Type B pancreatic cell (in vitro differentiated cells): Measurements from ENCODE around the gene ZNFX1. TPM values are rescaled to one million over a fixed set of nuclear protein-coding genes. Genes with fewer than 3 reads are reported as not detected.

Experiments
- DNase-seq: peaks from one replicate; pipeline ENCODE4 v3.0.0; 2021; ENCODE audit warnings: mixed read lengths; ENCODE audit not compliant: unreplicated experiment; ENCODE audit errors: extremely low spot score
- H3K27ac Mint-ChIP-seq: 2 replicates; pipeline ENCODE4 v1.8.0; 2021; ENCODE audit warnings: mild to moderate bottlenecking, mixed read lengths
- H3K27me3 Mint-ChIP-seq: 2 replicates; pipeline ENCODE4 v1.8.0; 2021; ENCODE audit warnings: mixed read lengths
- H3K36me3 Mint-ChIP-seq: 2 replicates; pipeline ENCODE4 v1.8.0; 2021; ENCODE audit warnings: mixed read lengths
- H3K4me1 Mint-ChIP-seq: one replicate; pipeline ENCODE4 v1.8.0; 2021; ENCODE audit warnings: mixed read lengths; ENCODE audit not compliant: unreplicated experiment
- H3K4me3 Mint-ChIP-seq: 2 replicates; pipeline ENCODE4 v1.8.0; 2021; ENCODE audit warnings: mild to moderate bottlenecking, mixed read lengths
- H3K9me3 Mint-ChIP-seq: 2 replicates; pipeline ENCODE4 v1.8.0; 2021; ENCODE audit warnings: mixed read lengths
- total RNA-seq: library from RNA; stranded (reverse); gene quantifications from 2 replicates; pipeline ENCODE4 v1.2.1, GENCODE V29; 2021; ENCODE audit warnings: low replicate concordance
- TF ChIP-seq, protein P1 (sequence below): fragments of 200-600 bp; sonication (generic); conservative IDR thresholded peaks from 2 replicates; pipeline ENCODE4 v1.5.0; 2021; ENCODE audit warnings: antibody characterized with exemption, mild to moderate bottlenecking

Gene ZNFX1
- total RNA-seq, 1 donor from 2014 or later: 14.1 TPM

DNA sequence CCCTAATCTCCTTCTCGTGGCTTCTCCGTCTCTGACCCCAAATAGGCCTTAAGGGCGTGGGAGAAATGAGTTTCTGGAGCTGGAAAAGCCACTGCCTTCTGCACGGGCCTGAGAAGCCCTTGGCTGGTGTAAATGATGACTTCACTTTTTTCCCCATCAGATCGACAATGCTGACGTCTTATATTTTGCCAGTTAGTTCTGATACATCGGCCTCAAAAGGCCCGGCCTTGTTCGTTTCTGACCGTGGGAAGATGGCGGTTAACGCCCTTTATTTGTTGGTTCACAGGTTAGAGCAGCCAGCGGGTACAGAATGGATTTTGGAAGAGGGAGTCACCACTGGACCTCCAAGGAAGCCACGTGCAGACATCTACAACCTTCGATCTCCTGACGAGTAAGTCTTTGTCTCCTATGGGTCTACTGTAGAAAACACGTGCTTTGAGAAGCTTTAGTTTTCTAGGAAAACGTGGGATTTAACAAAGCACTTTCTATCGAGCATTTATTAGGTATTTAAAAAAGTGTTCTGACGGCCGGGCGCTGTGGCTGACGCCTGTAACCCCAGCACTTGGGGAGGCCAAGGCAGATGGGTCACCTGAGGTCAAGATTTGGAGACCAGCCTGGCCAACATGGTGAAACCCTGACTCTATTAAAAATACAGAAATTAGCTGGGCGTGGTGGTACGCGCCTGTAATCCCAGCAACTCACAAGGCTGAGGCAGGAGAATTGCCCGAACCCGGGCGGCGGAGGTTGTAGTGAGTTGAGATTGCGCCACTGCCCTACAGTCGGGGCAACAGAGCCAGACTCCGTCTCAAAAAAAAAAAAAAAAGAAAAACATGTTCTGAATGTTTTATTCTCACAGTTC, 1.2 kb upstream of the ZNFX1 start:
- TF ChIP-seq, protein P1, sequence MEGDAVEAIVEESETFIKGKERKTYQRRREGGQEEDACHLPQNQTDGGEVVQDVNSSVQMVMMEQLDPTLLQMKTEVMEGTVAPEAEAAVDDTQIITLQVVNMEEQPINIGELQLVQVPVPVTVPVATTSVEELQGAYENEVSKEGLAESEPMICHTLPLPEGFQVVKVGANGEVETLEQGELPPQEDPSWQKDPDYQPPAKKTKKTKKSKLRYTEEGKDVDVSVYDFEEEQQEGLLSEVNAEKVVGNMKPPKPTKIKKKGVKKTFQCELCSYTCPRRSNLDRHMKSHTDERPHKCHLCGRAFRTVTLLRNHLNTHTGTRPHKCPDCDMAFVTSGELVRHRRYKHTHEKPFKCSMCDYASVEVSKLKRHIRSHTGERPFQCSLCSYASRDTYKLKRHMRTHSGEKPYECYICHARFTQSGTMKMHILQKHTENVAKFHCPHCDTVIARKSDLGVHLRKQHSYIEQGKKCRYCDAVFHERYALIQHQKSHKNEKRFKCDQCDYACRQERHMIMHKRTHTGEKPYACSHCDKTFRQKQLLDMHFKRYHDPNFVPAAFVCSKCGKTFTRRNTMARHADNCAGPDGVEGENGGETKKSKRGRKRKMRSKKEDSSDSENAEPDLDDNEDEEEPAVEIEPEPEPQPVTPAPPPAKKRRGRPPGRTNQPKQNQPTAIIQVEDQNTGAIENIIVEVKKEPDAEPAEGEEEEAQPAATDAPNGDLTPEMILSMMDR: no peak
- Mint-ChIP-seq H3K27ac (peak overlapping the region; percentile 98), H3K9me3 (peaks cover 30% of the 10 kb centered on the region), H3K4me3 (peak overlapping the region; percentile 98), H3K27me3 (peaks cover 26% of the 10 kb centered on the region), H3K4me1 (peaks cover 57% of the 10 kb centered on the region), H3K36me3 (peaks cover 69% of the 10 kb centered on the region)
- DNase-seq: no peak

DNA sequence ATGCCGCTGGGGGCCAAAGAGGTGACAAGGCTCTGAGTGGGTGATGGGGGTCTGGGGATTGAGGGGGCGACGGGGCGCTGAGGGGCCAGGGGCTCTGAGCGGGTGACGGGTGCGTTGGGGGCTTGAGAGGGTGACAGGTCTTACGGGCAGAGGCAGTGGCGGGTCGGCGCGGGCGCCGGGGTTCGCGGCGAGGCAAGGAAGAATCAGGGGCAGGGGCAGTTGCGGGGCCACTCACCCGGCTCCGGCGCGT, 146 bp downstream of the ZNFX1 start:
- Mint-ChIP-seq H3K36me3 (peaks cover 57% of the 10 kb centered on the region), H3K27ac (peak overlapping the region; percentile 98), H3K4me3 (peak overlapping the region; percentile 98), H3K9me3 (peaks cover 22% of the 10 kb centered on the region), H3K27me3 (peaks cover 26% of the 10 kb centered on the region), H3K4me1 (peaks cover 44% of the 10 kb centered on the region)
- DNase-seq: no peak
- TF ChIP-seq, protein P1: no peak

DNA sequence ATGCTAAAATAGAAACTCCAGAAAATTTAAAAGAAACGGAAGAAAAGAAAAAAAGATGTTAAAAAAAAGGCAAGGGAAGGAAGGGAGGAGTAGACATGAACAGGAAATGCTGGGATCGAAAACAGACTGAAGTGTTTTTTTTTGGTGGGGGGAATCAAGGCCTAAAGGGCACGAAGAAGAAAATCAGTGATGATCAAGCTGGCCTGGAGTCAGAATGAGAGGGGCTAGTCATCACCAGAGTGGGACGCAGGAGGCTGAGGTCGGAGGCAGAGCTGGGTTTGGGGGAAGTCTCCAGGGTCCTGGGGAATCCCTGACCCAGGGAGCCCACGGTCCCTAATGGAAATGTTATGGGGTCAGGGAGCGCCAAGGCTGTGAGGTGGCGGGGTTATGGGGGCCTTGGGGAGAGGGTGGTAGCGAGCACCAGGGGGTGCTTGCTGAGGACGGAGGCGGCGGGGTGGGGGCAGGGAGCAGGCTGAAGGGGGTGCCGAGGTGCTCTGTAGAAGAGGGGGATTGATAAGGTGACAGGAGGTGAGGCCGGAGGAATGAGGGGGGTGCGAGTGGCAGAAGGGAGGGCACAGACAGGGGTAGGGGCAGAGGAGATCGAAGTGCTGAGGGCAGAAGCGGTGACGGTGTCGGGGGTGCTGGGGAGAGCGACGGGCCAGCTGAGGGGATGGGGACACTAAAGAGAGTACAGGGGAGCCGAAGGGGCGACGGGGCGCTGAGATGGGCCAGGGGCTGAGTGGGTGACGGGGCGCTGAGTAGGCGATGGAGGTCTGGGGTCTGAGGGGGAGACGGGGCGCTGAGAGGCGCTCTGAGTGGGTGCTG, 684 bp downstream of the ZNFX1 start:
- H3K27me3 Mint-ChIP-seq: peaks cover 22% of the 10 kb centered on the region
- peaks cover 17% of the 10 kb centered on the region for H3K9me3 Mint-ChIP-seq
- peaks cover 56% of the 10 kb centered on the region for H3K36me3 Mint-ChIP-seq
- peaks cover 38% of the 10 kb centered on the region for H3K4me1 Mint-ChIP-seq
- H3K4me3 Mint-ChIP-seq: peak overlapping the region; percentile 98
- no peak for DNase-seq
- H3K27ac Mint-ChIP-seq: peak overlapping the region; percentile 98
- TF ChIP-seq, protein P1: no peak

DNA sequence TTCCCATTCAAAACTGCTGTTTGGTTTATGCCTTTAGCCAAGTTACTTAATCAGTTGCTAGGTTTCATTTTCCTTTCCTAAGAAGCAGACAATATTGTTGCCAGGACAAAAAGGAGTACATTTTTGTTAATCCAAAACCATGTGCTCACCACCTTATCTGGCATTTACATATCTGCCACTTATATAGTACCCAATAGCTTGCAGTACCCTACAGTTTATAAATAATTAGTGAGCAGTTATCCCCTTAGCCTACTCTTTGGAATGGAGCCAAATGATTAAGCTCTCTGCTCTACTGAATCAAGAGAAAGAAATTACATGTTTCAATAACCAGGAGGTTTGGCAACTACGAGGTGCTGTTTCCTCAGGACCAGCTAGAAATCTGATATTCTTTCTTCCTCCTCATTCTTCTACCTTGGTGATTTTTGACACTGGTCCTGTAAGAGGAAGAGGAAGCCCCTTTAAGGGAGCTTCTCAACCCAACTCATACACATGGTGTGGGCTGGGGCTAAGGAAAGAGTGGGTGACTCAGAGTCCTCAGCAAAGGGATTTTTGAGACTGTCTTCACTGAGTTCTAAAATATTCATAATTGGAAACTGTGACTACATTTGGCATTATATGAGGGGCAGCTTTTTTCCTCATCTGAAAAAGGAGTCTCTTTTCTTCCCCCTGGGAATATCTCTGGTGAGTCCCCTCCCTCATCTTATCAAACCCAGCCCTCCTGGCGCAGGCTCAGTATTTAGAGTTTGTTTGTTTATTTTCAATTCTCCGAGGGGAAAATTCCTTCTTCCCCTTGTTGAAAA, 1.5 kb downstream of the ZNFX1 start:
- Mint-ChIP-seq H3K36me3 (peaks cover 52% of the 10 kb centered on the region), H3K4me1 (peaks cover 30% of the 10 kb centered on the region), H3K27me3 (peaks cover 16% of the 10 kb centered on the region), H3K27ac (peak overlapping the region; percentile 98), H3K9me3 (peaks cover 12% of the 10 kb centered on the region), H3K4me3 (peak overlapping the region; percentile 98)
- no peak for DNase-seq
- TF ChIP-seq, protein P1: no peak

DNA sequence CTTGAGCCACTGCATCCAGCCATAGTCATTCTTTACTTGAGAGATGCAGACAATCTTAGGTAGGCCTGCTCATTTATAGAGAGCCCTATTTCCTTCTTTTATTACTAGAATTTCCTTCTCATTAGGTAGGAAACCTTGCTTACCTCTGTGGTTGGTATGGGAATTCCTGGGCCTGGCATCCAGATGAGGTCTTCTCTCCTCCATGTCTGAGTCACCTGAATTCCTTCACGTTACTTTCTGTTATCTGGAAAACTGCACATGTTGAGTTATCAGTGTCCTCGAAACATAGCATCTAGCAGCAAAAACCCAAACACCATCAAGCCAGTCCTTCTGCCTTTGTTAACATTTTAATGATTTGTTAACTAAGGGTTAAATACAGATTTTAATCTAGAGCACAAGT, 2.2 kb downstream of the ZNFX1 start:
- peak overlapping the region; percentile 45 for H3K4me3 Mint-ChIP-seq
- peaks cover 23% of the 10 kb centered on the region for H3K4me1 Mint-ChIP-seq
- DNase-seq: no peak
- peaks cover 4% of the 10 kb centered on the region for H3K9me3 Mint-ChIP-seq
- H3K27ac Mint-ChIP-seq: peak overlapping the region; percentile 98
- H3K27me3 Mint-ChIP-seq: peaks cover 10% of the 10 kb centered on the region
- TF ChIP-seq, protein P1: no peak
- peaks cover 51% of the 10 kb centered on the region for H3K36me3 Mint-ChIP-seq
